Endothelial cell of umbilical vein (primary cell): Measurements from ENCODE around the gene PDHB.

ENCODE experiments used
- CTCF ChIP-seq, 2 donors: IDR thresholded peaks; 1 replicate in 1 of 2; 2 replicates in 1 of 2; pipeline ENCODE4 v1.5.1; 2011; ENCODE audit warnings: low read length in 2 of 2, mild to moderate bottlenecking in 2 of 2, moderate library complexity in 2 of 2, control low read depth in 1 of 2, inconsistent platforms in 1 of 2, low read depth in 1 of 2; ENCODE audit not compliant: insufficient read depth in 1 of 2; ENCODE audit errors: extremely low read depth in 1 of 2
- EZH2 ChIP-seq: IDR thresholded peaks from 2 replicates; pipeline ENCODE4 v1.6.1; 2012; ENCODE audit warnings: borderline replicate concordance, low read depth, mild to moderate bottlenecking, moderate library complexity, low read length, inconsistent platforms; ENCODE audit not compliant: severe bottlenecking
- GATA2 ChIP-seq: IDR thresholded peaks from 2 replicates; pipeline ENCODE4 v1.7.0; 2011; ENCODE audit warnings: low read depth, mild to moderate bottlenecking, moderate library complexity, mixed read lengths, low read length; ENCODE audit not compliant: insufficient read length, insufficient read depth
- JUN ChIP-seq: IDR thresholded peaks from 2 replicates; pipeline ENCODE4 v1.6.1; 2011; ENCODE audit warnings: borderline replicate concordance, low read depth; ENCODE audit not compliant: insufficient read length, insufficient read depth
- MAX ChIP-seq: IDR thresholded peaks from 2 replicates; pipeline ENCODE4 v1.6.1; 2011; ENCODE audit not compliant: insufficient read depth, insufficient read length
- MYC ChIP-seq: IDR thresholded peaks from one replicate; pipeline ENCODE4 v1.6.1; 2011; ENCODE audit warnings: mild to moderate bottlenecking, low read depth, low read length
- POLR2A ChIP-seq: IDR thresholded peaks from 2 replicates; pipeline ENCODE4 v1.6.1; 2012; ENCODE audit warnings: low read depth, mild to moderate bottlenecking, control low read depth, low read length
- POLR2AphosphoS5 ChIP-seq: IDR thresholded peaks from 2 replicates; pipeline ENCODE4 v1.6.1; 2012; ENCODE audit warnings: low read depth, mild to moderate bottlenecking, control low read depth, low read length, moderate library complexity; ENCODE audit not compliant: insufficient read depth

GRCh38 chr3:58391156-58391865, 42.3 kb downstream of the PDHB start:
- TF ChIP-seq POLR2A (no peak), EZH2 (no peak), CTCF (IDR thresholded peaks at IDR 0.05; ENCODE audit: extremely low read depth in 1 of 2, insufficient read depth in 1 of 2, low read depth in 1 of 2, low read length in 2 of 2) (no peak), POLR2AphosphoS5 (no peak), GATA2 (no peak), JUN (no peak), MAX (no peak), MYC (no peak)
